RWPE1 (cell line): Measurements from ENCODE around the gene SLC12A7.

ENCODE experiments used
- CTCF ChIA-PET: fragments of 350-600 bp; sonication (Branson Sonifier 250); formaldehyde crosslinking; extraction: SDS; loops from one replicate; lab custom pipeline; 2021; lab: Yijun Ruan, JAX
- POLR2A ChIA-PET: fragments of 400-600 bp; formaldehyde crosslinking; extraction: SDS; loops from one replicate; lab custom pipeline; 2020; ENCODE audit warnings: antibody characterized with exemption; ENCODE audit not compliant: low non-redundant PET; lab: Yijun Ruan, JAX
- DNase-seq: peaks from one replicate; pipeline ENCODE4 v3.0.0; 2012; ENCODE audit warnings: low spot score
- H3K27ac ChIP-seq: fragments of 450-650 bp; 2 replicates; pipeline ENCODE4 v1.5.1; 2017
- CTCF ChIP-seq: fragments of 450-650 bp; conservative IDR thresholded peaks from 2 replicates; pipeline ENCODE4 v1.5.1; 2017; ENCODE audit warnings: low read depth, mild to moderate bottlenecking

SLC12A7 gene

GRCh38 chr5:1079486-1079885, 32.4 kb downstream of the SLC12A7 start:
- ChIA-PET POLR2A (no interaction called here), CTCF (no interaction called here)
- no peak for TF ChIP-seq CTCF
- H3K27ac ChIP-seq, result no peak overlapping the region; the same call in 1 of the 2 replicates
- no peak for DNase-seq

- no peak overlapping the region; the same call in 1 of the 2 replicates for H3K27ac ChIP-seq
- ChIA-PET CTCF (no interaction called here), POLR2A (no interaction called here)
- DNase-seq, result no peak
- TF ChIP-seq CTCF, result no peak
These were observed 33.0 kb downstream of the SLC12A7 start for GRCh38 chr5:1078851-1079250.

- POLR2A ChIA-PET, result no interaction called here
- H3K27ac ChIP-seq, result no peak overlapping the region
- CTCF ChIA-PET, result no interaction called here
- TF ChIP-seq CTCF, result no peak
- no peak for DNase-seq
These were observed 33.7 kb downstream of the SLC12A7 start for GRCh38 chr5:1078206-1078605.

- no peak for DNase-seq
- ChIA-PET CTCF (no interaction called here), POLR2A (no interaction called here)
- TF ChIP-seq CTCF, result no peak
- no peak overlapping the region for H3K27ac ChIP-seq
These were observed 34.3 kb downstream of the SLC12A7 start for GRCh38 chr5:1077491-1078020.

GRCh38 chr5:1077026-1077425, 34.8 kb downstream of the SLC12A7 start:
- no peak for TF ChIP-seq CTCF
- CTCF ChIA-PET, result no interaction called here
- 0 out of 2 replicates have a peak overlapping the region, but pooled peaks have one; percentile 4 for H3K27ac ChIP-seq
- POLR2A ChIA-PET, result no interaction called here
- DNase-seq, result no peak

GRCh38 chr5:1076406-1076805, 35.5 kb downstream of the SLC12A7 start:
- CTCF ChIA-PET, result no interaction called here
- no peak for DNase-seq
- POLR2A ChIA-PET, result no interaction called here
- 0 out of 2 replicates have a peak overlapping the region, but pooled peaks have one; percentile 4 for H3K27ac ChIP-seq
- TF ChIP-seq CTCF, result no peak
